ENCODE results near the gene CHST15. TPM values are rescaled to one million over a fixed set of nuclear protein-coding genes. Genes with fewer than 3 reads are reported as not detected.
"Not testable (repeated sequence)": the region's sequence is repeated elsewhere in the genome, so short reads cannot be mapped to it uniquely, and the experiment has no call there.

The CHST15 gene
- total RNA-seq, 1 donor from 2014 or later = 27.0 TPM

- intact Hi-C loops (cut with DNase I) = no loop called here
- no peaks in the 10 kb centered on the region for H3K27me3 ChIP-seq
- no peaks in the 10 kb centered on the region for H3K36me3 ChIP-seq
- no peak overlapping the region for H3K4me3 ChIP-seq
- no peak for TF ChIP-seq POLR2A (IDR thresholded peaks at IDR 0.05)
- TF ChIP-seq, protein P1, sequence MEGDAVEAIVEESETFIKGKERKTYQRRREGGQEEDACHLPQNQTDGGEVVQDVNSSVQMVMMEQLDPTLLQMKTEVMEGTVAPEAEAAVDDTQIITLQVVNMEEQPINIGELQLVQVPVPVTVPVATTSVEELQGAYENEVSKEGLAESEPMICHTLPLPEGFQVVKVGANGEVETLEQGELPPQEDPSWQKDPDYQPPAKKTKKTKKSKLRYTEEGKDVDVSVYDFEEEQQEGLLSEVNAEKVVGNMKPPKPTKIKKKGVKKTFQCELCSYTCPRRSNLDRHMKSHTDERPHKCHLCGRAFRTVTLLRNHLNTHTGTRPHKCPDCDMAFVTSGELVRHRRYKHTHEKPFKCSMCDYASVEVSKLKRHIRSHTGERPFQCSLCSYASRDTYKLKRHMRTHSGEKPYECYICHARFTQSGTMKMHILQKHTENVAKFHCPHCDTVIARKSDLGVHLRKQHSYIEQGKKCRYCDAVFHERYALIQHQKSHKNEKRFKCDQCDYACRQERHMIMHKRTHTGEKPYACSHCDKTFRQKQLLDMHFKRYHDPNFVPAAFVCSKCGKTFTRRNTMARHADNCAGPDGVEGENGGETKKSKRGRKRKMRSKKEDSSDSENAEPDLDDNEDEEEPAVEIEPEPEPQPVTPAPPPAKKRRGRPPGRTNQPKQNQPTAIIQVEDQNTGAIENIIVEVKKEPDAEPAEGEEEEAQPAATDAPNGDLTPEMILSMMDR (IDR thresholded peaks at IDR 0.05) = no peak
- TF ChIP-seq POLR2AphosphoS5 (IDR thresholded peaks at IDR 0.05; ENCODE audit: insufficient read depth in 1 of 2, low read depth in 1 of 2) = no peak
- no peak overlapping the region for H3K27ac ChIP-seq
- DNase-seq (ENCODE audit: extremely low spot score in 2 of 2) = no peak
- H3K4me1 ChIP-seq = peaks cover 25% of the 10 kb centered on the region
- no peaks in the 10 kb centered on the region for H3K9me3 ChIP-seq
These were observed 11.6 kb upstream of the CHST15 start for GRCh38 chr10:124105045-124105444.

- Histone ChIP-seq H3K27me3 (no peaks in the 10 kb centered on the region), H3K27ac (no peak overlapping the region), H3K36me3 (no peaks in the 10 kb centered on the region), H3K9me3 (no peaks in the 10 kb centered on the region), H3K4me3 (no peak overlapping the region), H3K4me1 (peaks cover 25% of the 10 kb centered on the region)
- TF ChIP-seq, protein P1 (IDR thresholded peaks at IDR 0.05) = no peak
- no peak for TF ChIP-seq POLR2A (IDR thresholded peaks at IDR 0.05)
- no peak for TF ChIP-seq POLR2AphosphoS5 (IDR thresholded peaks at IDR 0.05; ENCODE audit: insufficient read depth in 1 of 2, low read depth in 1 of 2)
- intact Hi-C loops (cut with DNase I) = no loop called here
- no peak for DNase-seq (ENCODE audit: extremely low spot score in 2 of 2)
These were observed 10.7 kb upstream of the CHST15 start for GRCh38 chr10:124104011-124104627.

DNA sequence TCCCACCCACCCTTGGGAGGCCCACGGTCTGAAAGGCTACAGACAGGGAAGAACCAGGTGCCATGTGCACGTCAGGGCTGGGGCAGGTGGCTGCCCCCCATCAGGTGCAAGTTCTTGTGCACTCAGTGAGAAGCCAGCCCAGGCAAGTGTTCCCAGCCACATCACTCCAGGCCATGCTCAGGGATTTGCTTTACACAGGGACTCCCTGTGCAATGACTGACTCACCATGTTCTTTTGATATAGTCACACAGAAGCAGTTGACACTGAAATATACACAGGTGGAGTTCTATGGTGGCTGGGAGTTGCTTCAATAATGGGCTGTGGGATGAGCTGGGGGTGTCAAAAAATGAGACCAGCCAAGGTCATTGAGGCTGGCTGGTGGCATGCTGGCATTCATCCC, 8.0 kb upstream of the CHST15 start:
- H3K27ac ChIP-seq = no peak overlapping the region
- intact Hi-C loops (cut with DNase I) = no loop called here

DNA sequence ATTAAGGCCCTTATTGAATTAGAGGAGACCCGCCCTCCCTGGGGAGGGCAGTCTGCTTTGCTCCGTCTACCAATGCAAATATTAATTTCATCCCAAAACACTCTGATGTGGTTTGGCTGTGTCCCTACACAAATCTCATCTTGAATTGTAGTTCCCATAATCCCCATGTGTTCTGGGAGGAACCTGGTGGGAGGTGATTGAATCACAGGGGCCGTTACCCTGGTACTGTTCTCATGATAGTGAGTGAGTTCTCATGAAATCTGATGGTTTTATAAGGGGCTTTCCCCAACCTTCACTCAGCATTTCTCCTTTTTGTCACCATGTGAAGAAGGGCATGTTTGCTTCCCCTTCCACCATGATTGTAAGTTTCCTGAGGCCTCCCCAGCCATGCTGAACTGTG, 7.3 kb upstream of the CHST15 start:
- H3K9me3 ChIP-seq; H3K27ac ChIP-seq; H3K36me3 ChIP-seq; H3K4me1 ChIP-seq; intact Hi-C loops (cut with DNase I); H3K4me3 ChIP-seq; DNase-seq (ENCODE audit: extremely low spot score in 2 of 2); H3K27me3 ChIP-seq: not testable (repeated sequence)

More for the DNA sequence above, 8.0 kb upstream of the CHST15 start:
- H3K4me1 ChIP-seq = peaks cover 14% of the 10 kb centered on the region
- no peaks in the 10 kb centered on the region for H3K27me3 ChIP-seq
- TF ChIP-seq, protein P1 (IDR thresholded peaks at IDR 0.05) = no peak
- TF ChIP-seq POLR2AphosphoS5 (IDR thresholded peaks at IDR 0.05; ENCODE audit: insufficient read depth in 1 of 2, low read depth in 1 of 2) = peak in 1 of 2 donors; percentile 19
- no peak overlapping the region for H3K4me3 ChIP-seq
- no peaks in the 10 kb centered on the region for H3K9me3 ChIP-seq
- H3K36me3 ChIP-seq = no peaks in the 10 kb centered on the region
- DNase-seq (ENCODE audit: extremely low spot score in 2 of 2) = no peak

DNA sequence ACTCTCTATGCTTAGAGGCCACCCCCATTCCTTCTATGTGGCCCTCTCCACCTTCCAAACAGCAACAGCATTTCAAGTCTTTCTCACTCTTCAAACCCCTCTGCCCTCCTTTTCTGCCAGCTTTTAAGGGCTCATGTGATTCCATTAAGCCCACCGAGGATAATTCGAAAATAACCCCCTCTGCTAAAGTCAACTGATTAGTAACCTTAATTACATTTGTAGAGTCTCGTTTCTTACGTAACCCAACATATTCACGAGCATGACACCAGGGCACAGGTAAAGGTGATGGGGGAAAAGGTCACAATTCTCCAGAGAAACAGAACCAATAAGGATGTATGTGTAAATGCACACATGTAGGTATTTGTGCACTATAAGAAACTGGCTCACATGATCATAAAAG, 6.7 kb upstream of the CHST15 start:
- Histone ChIP-seq H3K4me3 (no peak overlapping the region), H3K36me3 (no peaks in the 10 kb centered on the region), H3K4me1 (peaks cover 1% of the 10 kb centered on the region), H3K27ac (no peak overlapping the region), H3K27me3 (no peaks in the 10 kb centered on the region), H3K9me3 (no peaks in the 10 kb centered on the region)
- intact Hi-C loops (cut with DNase I) = no loop called here
- TF ChIP-seq, protein P1 (IDR thresholded peaks at IDR 0.05) = no peak
- TF ChIP-seq POLR2A (IDR thresholded peaks at IDR 0.05) (no peak), POLR2AphosphoS5 (IDR thresholded peaks at IDR 0.05; ENCODE audit: insufficient read depth in 1 of 2, low read depth in 1 of 2) (no peak)
- DNase-seq (ENCODE audit: extremely low spot score in 2 of 2) = no peak

Measured in vagina (tissue), 2 donors.